ENCODE results near the gene BTD. TPM values are rescaled to one million over a fixed set of nuclear protein-coding genes. Genes with fewer than 3 reads are reported as not detected.

The BTD gene
- total RNA-seq, result 27.8 and 28.0 TPM in 2 replicates

GRCh38 chr3:15601399-15602145, at the start of gene BTD, which contains the start of gene HACL1:
Gene BTD, plus strand, starts transcription at chr3:15601745. Its CDS starts 33,695 bp downstream, at chr3:15635440.
Gene HACL1, minus strand, starts transcription at chr3:15601569. Its CDS starts 106 bp downstream, at chr3:15601463.

Other genes starting within 250 kb of the BTD start
- 18.6 and 26.8 TPM in 2 replicates for gene METTL6, start 174.2 kb upstream of the BTD start, total RNA-seq
- gene EAF1, start 174.1 kb upstream of the BTD start, total RNA-seq, result 8.6 and 11.7 TPM in 2 replicates
- 1.1 and 9.8 TPM in 2 replicates for gene COLQ, start 80.0 kb upstream of the BTD start, total RNA-seq
- gene HACL1, start 176 bp upstream of the BTD start, total RNA-seq, result 18.7 and 20.7 TPM in 2 replicates
- 79.3 and 109 TPM in 2 replicates for gene ANKRD28, start 196.2 kb downstream of the BTD start, total RNA-seq

Data from myometrial cell (primary cell).